ENCODE results near the gene DAGLA. TPM values are rescaled to one million over a fixed set of nuclear protein-coding genes. Genes with fewer than 3 reads are reported as not detected.

Gene DAGLA
- total RNA-seq, 4 donors from 2014 or later = 1.5 to 4.9 (median 3.8) TPM

GRCh38 chr11:61732705-61733104 is 52.5 kb downstream of the DAGLA start:
- no peak for DNase-seq (ENCODE audit: extremely low spot score)
- Histone ChIP-seq H3K4me1 (peaks cover 0 to 52% (median 32%) of the 10 kb centered on the region in 4 donors), H3K9me3 (no peaks in the 10 kb centered on the region), H3K27me3 (no peaks in the 10 kb centered on the region), H3K36me3 (peaks cover 10 to 52% (median 33%) of the 10 kb centered on the region in 4 donors), H3K4me3 (no peak overlapping the region), H3K27ac (replicated peaks in 1 of 4) (peak overlapping the region in 3 of 4 donors; percentile 52 to 65 (median 60))
- intact Hi-C loops (cut with DNase I) = loop anchor here (1.0 to 10.0 kb wide), 2 partner anchors 52 to 148 kb away; partner anchors contain the start of genes DAGLA and SYT7
- TF ChIP-seq POLR2A (IDR thresholded peaks at IDR 0.05; ENCODE audit: low read depth) (no peak), POLR2AphosphoS5 (IDR thresholded peaks at IDR 0.05) (no peak)
- no CpG with 5 or more reads among the region's 6 CpGs for WGBS

GRCh38 chr11:61733120-61733978 is 53.2 kb downstream of the DAGLA start:
- peak in 2 of 3 experiments; percentile 99 for TF ChIP-seq CTCF (IDR thresholded peaks at IDR 0.05)
- TF ChIP-seq EP300 (IDR thresholded peaks at IDR 0.05) = no peak
- peak; percentile 61 to 83 for TF ChIP-seq POLR2AphosphoS5 (IDR thresholded peaks at IDR 0.05)
- peaks cover 10 to 52% (median 35%) of the 10 kb centered on the region in 4 donors for H3K36me3 ChIP-seq
- peak overlapping the region in 3 of 4 donors; percentile 52 to 65 (median 60) for H3K27ac ChIP-seq (replicated peaks in 1 of 4)
- 21% methylated on average over 10 of the region's 13 CpGs for WGBS
- no peak overlapping the region for H3K4me3 ChIP-seq
- no peaks in the 10 kb centered on the region for H3K27me3 ChIP-seq
- peak; percentile 97 for DNase-seq (ENCODE audit: extremely low spot score)
- H3K9me3 ChIP-seq = no peaks in the 10 kb centered on the region
- intact Hi-C loops (cut with DNase I) = loop anchor here (1.0 to 10.0 kb wide), 2 partner anchors 53 to 149 kb away; partner anchors contain the start of genes DAGLA and SYT7
- peaks cover 0 to 45% (median 28%) of the 10 kb centered on the region in 4 donors for H3K4me1 ChIP-seq

- intact Hi-C loops (cut with DNase I) = loop anchor here (10.0 kb wide), 1 partner anchor 150 kb away; the partner anchor contains the start of gene SYT7
Observed at GRCh38 chr11:61734767-61735166, 54.6 kb downstream of the DAGLA start.

GRCh38 chr11:61735391-61735790 is 55.2 kb downstream of the DAGLA start:
- Histone ChIP-seq H3K9me3 (no peaks in the 10 kb centered on the region), H3K36me3 (peaks cover 10 to 58% (median 46%) of the 10 kb centered on the region in 4 donors), H3K4me3 (no peak overlapping the region), H3K4me1 (peaks cover 0 to 28% (median 26%) of the 10 kb centered on the region in 4 donors), H3K27me3 (no peaks in the 10 kb centered on the region), H3K27ac (replicated peaks in 1 of 4) (no peak overlapping the region)
- DNase-seq (ENCODE audit: extremely low spot score) = no peak
- intact Hi-C loops (cut with DNase I) = loop anchor here (10.0 kb wide), 1 partner anchor 151 kb away; the partner anchor contains the start of gene SYT7
- WGBS = 97% methylated on average over 14 of the region's 17 CpGs
- no peak for TF ChIP-seq CTCF (IDR thresholded peaks at IDR 0.05)

More at GRCh38 chr11:61734767-61735166, 54.6 kb downstream of the DAGLA start:
- Histone ChIP-seq H3K4me1 (peaks cover 0 to 31% (median 28%) of the 10 kb centered on the region in 4 donors), H3K36me3 (peaks cover 10 to 52% (median 40%) of the 10 kb centered on the region in 4 donors), H3K27ac (replicated peaks in 1 of 4) (no peak overlapping the region), H3K27me3 (no peaks in the 10 kb centered on the region), H3K4me3 (no peak overlapping the region), H3K9me3 (no peaks in the 10 kb centered on the region)
- 94% methylated on average over 7 of the region's 14 CpGs for whole genome bisulfite sequencing
- no peak for DNase-seq (ENCODE audit: extremely low spot score)
- TF ChIP-seq POLR2A (IDR thresholded peaks at IDR 0.05; ENCODE audit: low read depth) (no peak), EP300 (IDR thresholded peaks at IDR 0.05) (no peak), CTCF (IDR thresholded peaks at IDR 0.05) (no peak), POLR2AphosphoS5 (IDR thresholded peaks at IDR 0.05) (no peak)

GRCh38 chr11:61736310-61736709 is 56.1 kb downstream of the DAGLA start:
- intact Hi-C loops (cut with DNase I) = loop anchor here (10.0 kb wide), 1 partner anchor 152 kb away; the partner anchor contains the start of gene SYT7
- no peak overlapping the region for H3K4me3 ChIP-seq
- peaks cover 0 to 25% (median 23%) of the 10 kb centered on the region in 4 donors for H3K4me1 ChIP-seq
- 96% methylated on average over 4 of the region's 5 CpGs for WGBS
- no peaks in the 10 kb centered on the region for H3K27me3 ChIP-seq
- no peak overlapping the region for H3K27ac ChIP-seq (replicated peaks in 1 of 4)
- H3K9me3 ChIP-seq = no peaks in the 10 kb centered on the region
- H3K36me3 ChIP-seq = peaks cover 19 to 67% (median 53%) of the 10 kb centered on the region in 4 donors
- no peak for DNase-seq (ENCODE audit: extremely low spot score)
- TF ChIP-seq POLR2AphosphoS5 (IDR thresholded peaks at IDR 0.05) (no peak), POLR2A (IDR thresholded peaks at IDR 0.05; ENCODE audit: low read depth) (no peak), CTCF (IDR thresholded peaks at IDR 0.05) (no peak), EP300 (IDR thresholded peaks at IDR 0.05) (no peak)
